HEK293 (cell line): Measurements from ENCODE around the gene CHCHD6.

Experiments
- CTCF ChIA-PET: fragments of 350-600 bp; formaldehyde crosslinking; extraction: SDS; loops from one replicate; lab custom pipeline; 2021; ENCODE audit warnings: antibody characterized with exemption; lab: Yijun Ruan, JAX
- POLR2A ChIA-PET: fragments of 300-600 bp; formaldehyde crosslinking; extraction: SDS; loops from one replicate; lab custom pipeline; 2020; ENCODE audit warnings: antibody characterized with exemption, inconsistent platforms; lab: Yijun Ruan, JAX
- H3K27ac ChIP-seq: fragments of 200-500 bp; sonication (Bioruptor generic); 2 replicates; pipeline ENCODE4 v1.5.1; 2014; ENCODE audit warnings: low read depth, low read length, control low read depth, inconsistent platforms; ENCODE audit errors: extremely low read depth
- H3K36me3 ChIP-seq, 2 experiments: fragments of 200-500 bp in 1 of 2; sonication (Bioruptor generic) in 1 of 2; 1 replicate in 1 of 2; 2 replicates in 1 of 2; pipeline ENCODE4 v1.5.1; 2014 to 2017; ENCODE audit warnings: inconsistent platforms in 2 of 2, low read length in 2 of 2; ENCODE audit not compliant: control insufficient read depth in 2 of 2, insufficient read depth in 1 of 2
- H3K4me1 ChIP-seq: fragments of 200-500 bp; sonication (Bioruptor generic); 2 replicates; pipeline ENCODE4 v1.5.1; 2014; ENCODE audit warnings: mild to moderate bottlenecking, low read length, inconsistent platforms; ENCODE audit not compliant: control insufficient read depth, insufficient read depth
- H3K4me3 ChIP-seq: 2 replicates; pipeline ENCODE4 v1.5.1; 2011; ENCODE audit warnings: low read depth, mild to moderate bottlenecking, control low read depth, low read length, moderate library complexity
- H3K9me3 ChIP-seq: fragments of 200-500 bp; sonication (Bioruptor generic); 2 replicates; pipeline ENCODE4 v1.5.1; 2014; ENCODE audit warnings: low read depth, low read length, inconsistent platforms; ENCODE audit not compliant: control insufficient read depth, insufficient read depth
- HOXA7 ChIP-seq: sonication (generic); formaldehyde crosslinking; IDR thresholded peaks from 2 replicates; pipeline ENCODE4 v1.8.1; 2022; ENCODE audit warnings: missing genetic modification reagents, borderline replicate concordance
- HOXD13 ChIP-seq: sonication (generic); formaldehyde crosslinking; IDR thresholded peaks from 2 replicates; pipeline ENCODE4 v1.8.0; 2022; ENCODE audit warnings: missing genetic modification reagents, borderline replicate concordance
- KLF16 ChIP-seq: fragments of 450-650 bp; formaldehyde crosslinking; IDR thresholded peaks from 2 replicates; pipeline ENCODE4 v1.5.1; 2017; ENCODE audit warnings: missing biosample characterization, missing genetic modification characterization
- OVOL3 ChIP-seq: fragments of 450-650 bp; formaldehyde crosslinking; IDR thresholded peaks from 2 replicates; pipeline ENCODE4 v1.5.1; 2016; ENCODE audit warnings: missing biosample characterization, missing genetic modification characterization
- TRIM28 ChIP-seq: IDR thresholded peaks from 2 replicates; pipeline ENCODE4 v1.6.1; 2011; ENCODE audit warnings: low read length, control low read depth, borderline replicate concordance
- ZBTB20 ChIP-seq: fragments of 450-650 bp; formaldehyde crosslinking; IDR thresholded peaks from 2 replicates; pipeline ENCODE4 v1.5.1; 2016; ENCODE audit warnings: missing biosample characterization, missing genetic modification characterization
- ZNF114 ChIP-seq: fragments of 450-650 bp; formaldehyde crosslinking; IDR thresholded peaks from 2 replicates; pipeline ENCODE4 v1.5.0; 2017; ENCODE audit warnings: missing biosample characterization, missing genetic modification characterization
- ZNF174 ChIP-seq: fragments of 450-650 bp; formaldehyde crosslinking; IDR thresholded peaks from 2 replicates; pipeline ENCODE4 v1.5.0; 2017; ENCODE audit warnings: missing biosample characterization, mild to moderate bottlenecking, missing genetic modification characterization
- ZNF175 ChIP-seq: fragments of 450-650 bp; formaldehyde crosslinking; IDR thresholded peaks from 2 replicates; pipeline ENCODE4 v1.5.1; 2016; ENCODE audit warnings: missing biosample characterization, missing genetic modification characterization
- ZNF23 ChIP-seq: fragments of 450-650 bp; formaldehyde crosslinking; IDR thresholded peaks from 2 replicates; pipeline ENCODE4 v1.5.1; 2016; ENCODE audit warnings: missing biosample characterization, missing genetic modification characterization, borderline replicate concordance
- ZNF501 ChIP-seq: fragments of 450-650 bp; formaldehyde crosslinking; IDR thresholded peaks from 2 replicates; pipeline ENCODE4 v1.5.1; 2016; ENCODE audit warnings: missing biosample characterization, missing genetic modification characterization
- ZNF548 ChIP-seq: fragments of 450-650 bp; formaldehyde crosslinking; IDR thresholded peaks from 2 replicates; pipeline ENCODE4 v1.5.1; 2016; ENCODE audit warnings: missing biosample characterization, missing genetic modification characterization
- ZNF571 ChIP-seq: fragments of 450-650 bp; formaldehyde crosslinking; IDR thresholded peaks from 2 replicates; pipeline ENCODE4 v1.5.0; 2017; ENCODE audit warnings: missing biosample characterization, missing genetic modification characterization
- ZNF654 ChIP-seq: fragments of 450-650 bp; formaldehyde crosslinking; IDR thresholded peaks from 2 replicates; pipeline ENCODE4 v1.5.1; 2016; ENCODE audit warnings: low read depth, missing biosample characterization, missing genetic modification characterization
- ZNF658 ChIP-seq: fragments of 450-650 bp; formaldehyde crosslinking; IDR thresholded peaks from 2 replicates; pipeline ENCODE4; 2016; ENCODE audit warnings: missing biosample characterization, missing genetic modification characterization
- ZNF776 ChIP-seq: fragments of 450-650 bp; formaldehyde crosslinking; IDR thresholded peaks from 2 replicates; pipeline ENCODE4 v1.5.0; 2017; ENCODE audit warnings: missing biosample characterization, missing genetic modification characterization, borderline replicate concordance
- ZNF843 ChIP-seq: fragments of 450-650 bp; formaldehyde crosslinking; IDR thresholded peaks from 2 replicates; pipeline ENCODE4 v1.5.1; 2016; ENCODE audit warnings: missing biosample characterization, missing genetic modification characterization
- TF ChIP-seq, protein P1 (sequence below): fragments of 450-650 bp; formaldehyde crosslinking; IDR thresholded peaks from 2 replicates; pipeline ENCODE4 v1.5.1; 2016; ENCODE audit warnings: missing biosample characterization, missing genetic modification characterization
- TF ChIP-seq, protein P2 (sequence below): fragments of 450-650 bp; formaldehyde crosslinking; IDR thresholded peaks from 2 replicates; pipeline ENCODE4 v1.5.1; 2016; ENCODE audit warnings: missing biosample characterization, missing genetic modification characterization

CHCHD6 gene

DNA sequence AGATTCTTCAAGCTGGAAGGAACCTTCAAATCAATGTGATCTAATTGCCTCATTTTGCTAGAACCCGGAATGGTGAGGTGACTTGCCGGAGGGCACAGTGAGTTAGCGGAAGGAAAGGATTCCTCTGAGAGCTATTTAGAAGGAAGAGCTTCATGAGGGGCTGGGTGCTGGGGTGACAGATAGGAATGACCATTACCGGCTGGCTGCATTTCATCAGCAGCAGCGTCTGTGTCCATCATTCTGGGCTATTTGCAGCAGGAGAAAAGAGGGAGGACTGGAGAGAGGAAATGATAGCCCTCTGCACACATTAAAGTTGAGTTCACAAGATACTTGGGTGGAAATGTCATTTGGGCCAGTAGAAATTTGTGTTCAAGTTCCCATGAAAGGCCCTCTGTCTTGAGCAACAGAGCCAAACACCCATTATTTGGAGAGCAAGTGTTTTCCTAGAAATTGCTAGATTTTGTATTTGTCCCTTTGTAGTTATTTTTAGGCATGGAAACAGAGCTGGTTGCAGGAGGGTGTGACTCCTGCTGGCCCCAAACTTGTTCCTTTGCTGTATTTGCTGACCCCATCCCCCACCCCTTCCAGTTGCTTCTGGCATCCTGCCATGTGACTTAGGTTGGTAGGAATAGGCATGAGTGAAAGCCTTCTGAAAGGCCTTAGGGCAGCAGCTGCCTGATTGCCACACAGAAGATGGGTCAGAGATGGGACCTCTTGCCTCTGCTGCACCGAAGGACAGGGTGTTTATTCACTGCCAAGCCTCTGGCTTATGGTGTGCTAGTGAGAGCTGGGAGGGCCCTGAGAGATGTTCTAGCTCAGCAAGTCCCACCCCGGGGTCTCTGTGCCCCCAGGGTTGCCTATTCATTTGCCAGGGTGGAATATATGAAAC is 191.4 kb downstream of the CHCHD6 start:
- no peak overlapping the region for H3K4me3 ChIP-seq
- TF ChIP-seq ZNF175 (tag by site-specific recombination): no peak
- no peak for TF ChIP-seq ZBTB20 (tag by site-specific recombination)
- TF ChIP-seq ZNF501 (tag by site-specific recombination): no peak
- no peak for TF ChIP-seq KLF16 (tag by site-specific recombination)
- no peak for TF ChIP-seq OVOL3 (tag by site-specific recombination)
- no peak for TF ChIP-seq ZNF658 (tag by site-specific recombination)
- TF ChIP-seq ZNF776: no peak
- TF ChIP-seq, protein P1, sequence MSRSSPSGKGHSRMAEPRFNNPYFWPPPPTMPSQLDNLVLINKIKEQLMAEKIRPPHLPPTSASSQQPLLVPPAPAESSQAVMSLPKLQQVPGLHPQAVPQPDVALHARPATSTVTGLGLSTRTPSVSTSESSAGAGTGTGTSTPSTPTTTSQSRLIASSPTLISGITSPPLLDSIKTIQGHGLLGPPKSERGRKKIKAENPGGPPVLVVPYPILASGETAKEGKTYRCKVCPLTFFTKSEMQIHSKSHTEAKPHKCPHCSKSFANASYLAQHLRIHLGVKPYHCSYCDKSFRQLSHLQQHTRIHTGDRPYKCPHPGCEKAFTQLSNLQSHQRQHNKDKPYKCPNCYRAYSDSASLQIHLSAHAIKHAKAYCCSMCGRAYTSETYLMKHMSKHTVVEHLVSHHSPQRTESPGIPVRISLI (tag by site-specific recombination): no peak
- TF ChIP-seq ZNF571 (tag by site-specific recombination): no peak
- no peak for TF ChIP-seq HOXD13 (CRISPR knock-in tag)
- no peak for TF ChIP-seq TRIM28
- no peaks in the 10 kb centered on the region for H3K4me1 ChIP-seq
- H3K27ac ChIP-seq: no peak overlapping the region
- no peaks in the 10 kb centered on the region for H3K36me3 ChIP-seq
- no peaks in the 10 kb centered on the region for H3K9me3 ChIP-seq
- ChIA-PET CTCF (no interaction called here), POLR2A (no interaction called here)

DNA sequence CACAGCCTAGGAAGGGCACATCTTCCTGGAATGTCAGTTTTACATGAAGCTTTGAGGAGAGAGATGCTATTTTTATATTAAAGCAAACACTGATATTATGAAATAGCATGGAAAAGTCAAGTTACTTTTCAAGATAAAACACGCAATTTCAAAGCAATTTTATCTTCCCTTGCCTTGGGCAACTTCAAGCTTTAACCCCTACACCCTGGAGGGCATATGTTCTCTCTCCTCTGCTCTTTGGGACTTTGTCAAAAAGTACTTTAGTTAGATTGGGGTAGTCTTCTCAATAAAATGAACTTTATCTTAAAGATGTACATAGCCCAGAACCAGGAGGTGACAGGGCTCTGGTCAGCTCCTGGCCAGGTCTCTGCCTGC is 192.0 kb downstream of the CHCHD6 start:
- POLR2A ChIA-PET: no interaction called here
- no peaks in the 10 kb centered on the region for H3K4me1 ChIP-seq
- no peaks in the 10 kb centered on the region for H3K9me3 ChIP-seq
- H3K27ac ChIP-seq: no peak overlapping the region
- CTCF ChIA-PET: no interaction called here
- no peaks in the 10 kb centered on the region for H3K36me3 ChIP-seq
- no peak for TF ChIP-seq ZNF174 (tag by site-specific recombination)
- no peak for TF ChIP-seq ZNF843 (tag by site-specific recombination)
- no peak for TF ChIP-seq HOXD13 (CRISPR knock-in tag)
- TF ChIP-seq, all 188 proteins: peak for 0
- no peak overlapping the region for H3K4me3 ChIP-seq

DNA sequence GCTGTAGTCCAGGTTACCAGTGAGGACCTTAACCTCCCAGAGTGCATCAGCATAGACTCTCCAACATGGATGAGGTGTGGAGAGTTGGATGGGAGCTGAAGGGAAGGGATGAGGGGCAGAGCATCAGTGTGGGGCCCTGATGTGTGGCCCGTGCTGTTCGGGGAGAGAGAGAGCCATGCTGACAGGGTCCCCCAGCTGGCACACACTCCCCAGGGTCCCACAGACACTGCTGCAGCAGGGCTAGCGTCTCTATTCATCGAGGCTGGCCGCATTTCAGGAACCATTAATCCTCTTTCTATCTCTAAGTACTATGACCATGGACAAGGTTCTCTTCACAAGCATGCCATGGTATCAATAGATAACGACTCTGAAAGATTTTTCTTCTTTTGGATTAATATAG is 192.9 kb downstream of the CHCHD6 start:
- Histone ChIP-seq H3K27ac (no peak overlapping the region), H3K9me3 (no peaks in the 10 kb centered on the region), H3K4me3 (no peak overlapping the region), H3K4me1 (no peaks in the 10 kb centered on the region), H3K36me3 (no peaks in the 10 kb centered on the region)
- CTCF ChIA-PET: no interaction called here
- TF ChIP-seq ZNF654 (no peak), ZNF114 (tag by site-specific recombination) (no peak), ZNF548 (tag by site-specific recombination) (no peak), HOXA7 (no peak), ZNF23 (tag by site-specific recombination) (no peak)
- TF ChIP-seq, protein P2, sequence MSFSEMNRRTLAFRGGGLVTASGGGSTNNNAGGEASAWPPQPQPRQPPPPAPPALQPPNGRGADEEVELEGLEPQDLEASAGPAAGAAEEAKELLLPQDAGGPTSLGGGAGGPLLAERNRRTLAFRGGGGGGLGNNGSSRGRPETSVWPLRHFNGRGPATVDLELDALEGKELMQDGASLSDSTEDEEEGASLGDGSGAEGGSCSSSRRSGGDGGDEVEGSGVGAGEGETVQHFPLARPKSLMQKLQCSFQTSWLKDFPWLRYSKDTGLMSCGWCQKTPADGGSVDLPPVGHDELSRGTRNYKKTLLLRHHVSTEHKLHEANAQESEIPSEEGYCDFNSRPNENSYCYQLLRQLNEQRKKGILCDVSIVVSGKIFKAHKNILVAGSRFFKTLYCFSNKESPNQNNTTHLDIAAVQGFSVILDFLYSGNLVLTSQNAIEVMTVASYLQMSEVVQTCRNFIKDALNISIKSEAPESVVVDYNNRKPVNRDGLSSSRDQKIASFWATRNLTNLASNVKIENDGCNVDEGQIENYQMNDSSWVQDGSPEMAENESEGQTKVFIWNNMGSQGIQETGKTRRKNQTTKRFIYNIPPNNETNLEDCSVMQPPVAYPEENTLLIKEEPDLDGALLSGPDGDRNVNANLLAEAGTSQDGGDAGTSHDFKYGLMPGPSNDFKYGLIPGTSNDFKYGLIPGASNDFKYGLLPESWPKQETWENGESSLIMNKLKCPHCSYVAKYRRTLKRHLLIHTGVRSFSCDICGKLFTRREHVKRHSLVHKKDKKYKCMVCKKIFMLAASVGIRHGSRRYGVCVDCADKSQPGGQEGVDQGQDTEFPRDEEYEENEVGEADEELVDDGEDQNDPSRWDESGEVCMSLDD (tag by site-specific recombination): no peak
- POLR2A ChIA-PET: no interaction called here
